Adrenal gland (tissue), 5 donors: ENCODE measurements around the gene ATP6V0C.

ENCODE experiments used
- CTCF ChIP-seq, 6 experiments: fragments of 450-650 bp in 4 of 6; fragments of 200-600 bp in 2 of 6; sonication (generic) in 1 of 6; IDR thresholded peaks; 1 replicate in 5 of 6; 2 replicates in 1 of 6; pipeline versions ENCODE4 v1.5.1 to v1.8.0; 2016 to 2021; ENCODE audit warnings: antibody characterized with exemption in 6 of 6, mild to moderate bottlenecking in 2 of 6, moderate library complexity in 1 of 6
- POLR2A ChIP-seq, 2 donors: fragments of 450-650 bp; IDR thresholded peaks; one replicate each; pipeline ENCODE4 v1.6.1; 2017; ENCODE audit warnings: antibody characterized with exemption in 2 of 2, mild to moderate bottlenecking in 2 of 2, moderate library complexity in 1 of 2
- donor health status: DM: no; HTN: no; CAD: no.

- TF ChIP-seq CTCF (IDR thresholded peaks at IDR 0.05) = no peak
- no peak for TF ChIP-seq POLR2A (IDR thresholded peaks at IDR 0.05)
These were observed 5.9 kb downstream of the ATP6V0C start for GRCh38 chr16:2519711-2520080.
